Measurements from ENCODE around the gene ALKBH3.

The ALKBH3 gene

GRCh38 chr11:43935424-43935979, 54.9 kb downstream of the ALKBH3 start:
- H3K27ac ChIP-seq (ENCODE audit: low read length, poor library complexity, severe bottlenecking), result no peak overlapping the region
- no peak overlapping the region for H3K4me3 ChIP-seq (ENCODE audit: insufficient read depth in 1 of 2, low read depth in 1 of 2, low read length in 2 of 2)
- no peak overlapping the region for H2AK5ac ChIP-seq (ENCODE audit: low read length, severe bottlenecking)
- no peak for DNase-seq
- H2BK120ac ChIP-seq (ENCODE audit: low read depth, low read length), result no peak overlapping the region
- H3K4me1 ChIP-seq (ENCODE audit: control insufficient read depth, insufficient read depth, low read depth, low read length), result peaks cover 13% of the 10 kb centered on the region
- no peak overlapping the region for H4K8ac ChIP-seq (ENCODE audit: low read length)
- H2BK5ac ChIP-seq (ENCODE audit: low read depth, low read length, poor library complexity, severe bottlenecking), result no peak overlapping the region
- no peak overlapping the region for H3K4me2 ChIP-seq (ENCODE audit: low read length, poor library complexity, severe bottlenecking)
- no peaks in the 10 kb centered on the region for H3K79me1 ChIP-seq (replicated peaks; ENCODE audit: low read length, poor library complexity, severe bottlenecking)
- H2BK15ac ChIP-seq (ENCODE audit: low read depth, poor library complexity, severe bottlenecking), result peak overlapping the region; percentile 8
- peak overlapping the region; percentile 62 for H4K91ac ChIP-seq (ENCODE audit: low read length)
- peak overlapping the region in 1 of 2 experiments; percentile 77 for H3K18ac ChIP-seq (ENCODE audit: low read depth in 1 of 2, low read length in 2 of 2)
- H3K27me3 ChIP-seq (ENCODE audit: control insufficient read depth in 1 of 2, insufficient read depth in 1 of 2, low read length in 2 of 2), result peaks cover 0 to 46% of the 10 kb centered on the region in 2 experiments
- peak overlapping the region; percentile 29 to 82 for H2BK12ac ChIP-seq (ENCODE audit: low read length in 2 of 2)
- no peaks in the 10 kb centered on the region for H3K36me3 ChIP-seq (ENCODE audit: control insufficient read depth in 1 of 2, insufficient read depth in 2 of 2, low read depth in 1 of 2, low read length in 2 of 2)
- H3K23ac ChIP-seq (ENCODE audit: low read length in 2 of 2), result no peak overlapping the region
- H3K9ac ChIP-seq (ENCODE audit: low read length), result no peak overlapping the region
- H2AFZ ChIP-seq (ENCODE audit: low read depth, low read length), result no peak overlapping the region
- peak overlapping the region; percentile 27 to 42 for H3K4ac ChIP-seq (ENCODE audit: low read depth in 1 of 2, low read length in 2 of 2)
- WGBS, result 88% methylated on average over 7 of the region's 7 CpGs
- H3K9me3 ChIP-seq (ENCODE audit: control insufficient read depth, low read length), result no peaks in the 10 kb centered on the region
- peak overlapping the region in 1 of 2 experiments; percentile 91 for H3K14ac ChIP-seq (ENCODE audit: low read length in 2 of 2)

- Histone ChIP-seq H3K14ac (ENCODE audit: low read length in 2 of 2) (no peak overlapping the region), H3K4me2 (ENCODE audit: low read length, poor library complexity, severe bottlenecking) (no peak overlapping the region), H2AFZ (ENCODE audit: low read depth, low read length) (no peak overlapping the region), H3K79me1 (replicated peaks; ENCODE audit: low read length, poor library complexity, severe bottlenecking) (no peaks in the 10 kb centered on the region), H3K4me3 (ENCODE audit: insufficient read depth in 1 of 2, low read depth in 1 of 2, low read length in 2 of 2) (no peak overlapping the region), H2BK15ac (ENCODE audit: low read depth, poor library complexity, severe bottlenecking) (no peak overlapping the region), H3K4me1 (ENCODE audit: control insufficient read depth, insufficient read depth, low read depth, low read length) (peaks cover 11% of the 10 kb centered on the region), H2BK12ac (ENCODE audit: low read length in 2 of 2) (peak overlapping the region in 1 of 2 experiments; percentile 82), H2BK5ac (ENCODE audit: low read depth, low read length, poor library complexity, severe bottlenecking) (no peak overlapping the region), H2AK5ac (ENCODE audit: low read length, severe bottlenecking) (no peak overlapping the region), H3K9me3 (ENCODE audit: control insufficient read depth, low read length) (no peaks in the 10 kb centered on the region), H3K23ac (ENCODE audit: low read length in 2 of 2) (no peak overlapping the region), H3K18ac (ENCODE audit: low read depth in 1 of 2, low read length in 2 of 2) (no peak overlapping the region), H3K27me3 (ENCODE audit: control insufficient read depth in 1 of 2, insufficient read depth in 1 of 2, low read length in 2 of 2) (peaks cover 0 to 52% of the 10 kb centered on the region in 2 experiments), H3K9ac (ENCODE audit: low read length) (no peak overlapping the region), H4K8ac (ENCODE audit: low read length) (no peak overlapping the region), H3K27ac (ENCODE audit: low read length, poor library complexity, severe bottlenecking) (no peak overlapping the region), H3K36me3 (ENCODE audit: control insufficient read depth in 1 of 2, insufficient read depth in 2 of 2, low read depth in 1 of 2, low read length in 2 of 2) (no peaks in the 10 kb centered on the region), H4K91ac (ENCODE audit: low read length) (no peak overlapping the region), H3K4ac (ENCODE audit: low read depth in 1 of 2, low read length in 2 of 2) (no peak overlapping the region), H2BK120ac (ENCODE audit: low read depth, low read length) (no peak overlapping the region)
- no peak for DNase-seq
- WGBS, result 92% methylated on average over 5 of the region's 7 CpGs
Observed at GRCh38 chr11:43936076-43936475, 55.4 kb downstream of the ALKBH3 start.

- Histone ChIP-seq H3K4me3 (ENCODE audit: insufficient read depth in 1 of 2, low read depth in 1 of 2, low read length in 2 of 2) (no peak overlapping the region), H3K4me1 (ENCODE audit: control insufficient read depth, insufficient read depth, low read depth, low read length) (peaks cover 18% of the 10 kb centered on the region), H3K4me2 (ENCODE audit: low read length, poor library complexity, severe bottlenecking) (no peak overlapping the region), H3K27me3 (ENCODE audit: control insufficient read depth in 1 of 2, insufficient read depth in 1 of 2, low read length in 2 of 2) (peaks cover 0 to 52% of the 10 kb centered on the region in 2 experiments), H3K79me1 (replicated peaks; ENCODE audit: low read length, poor library complexity, severe bottlenecking) (no peaks in the 10 kb centered on the region), H3K14ac (ENCODE audit: low read length in 2 of 2) (peak overlapping the region in 1 of 2 experiments; percentile 45), H2BK15ac (ENCODE audit: low read depth, poor library complexity, severe bottlenecking) (peak overlapping the region; percentile 13), H3K23ac (ENCODE audit: low read length in 2 of 2) (peak overlapping the region in 1 of 2 experiments; percentile 23), H2BK120ac (ENCODE audit: low read depth, low read length) (peak overlapping the region; percentile 71), H3K27ac (ENCODE audit: low read length, poor library complexity, severe bottlenecking) (no peak overlapping the region), H2BK5ac (ENCODE audit: low read depth, low read length, poor library complexity, severe bottlenecking) (no peak overlapping the region), H3K9ac (ENCODE audit: low read length) (peak overlapping the region; percentile 28), H2AFZ (ENCODE audit: low read depth, low read length) (no peak overlapping the region), H3K18ac (ENCODE audit: low read depth in 1 of 2, low read length in 2 of 2) (peak overlapping the region; percentile 86 to 87), H4K8ac (ENCODE audit: low read length) (peak overlapping the region; percentile 87), H3K9me3 (ENCODE audit: control insufficient read depth, low read length) (no peaks in the 10 kb centered on the region), H3K36me3 (ENCODE audit: control insufficient read depth in 1 of 2, insufficient read depth in 2 of 2, low read depth in 1 of 2, low read length in 2 of 2) (no peaks in the 10 kb centered on the region), H3K4ac (ENCODE audit: low read depth in 1 of 2, low read length in 2 of 2) (peak overlapping the region; percentile 60 to 95), H2AK5ac (ENCODE audit: low read length, severe bottlenecking) (no peak overlapping the region), H2BK12ac (ENCODE audit: low read length in 2 of 2) (peak overlapping the region; percentile 94 to 95), H4K91ac (ENCODE audit: low read length) (peak overlapping the region; percentile 95)
- peak; percentile 81 for DNase-seq
- WGBS, result 38% methylated on average over 14 of the region's 14 CpGs
Observed at GRCh38 chr11:43937434-43938411, 57.1 kb downstream of the ALKBH3 start.

All from mesenchymal stem cell (in vitro differentiated cells and primary cell).